ENCODE results near the gene SLIT3.
"Not testable (repeated sequence)": the region's sequence is repeated elsewhere in the genome, so short reads cannot be mapped to it uniquely, and the experiment has no call there.

SLIT3 gene

DNA sequence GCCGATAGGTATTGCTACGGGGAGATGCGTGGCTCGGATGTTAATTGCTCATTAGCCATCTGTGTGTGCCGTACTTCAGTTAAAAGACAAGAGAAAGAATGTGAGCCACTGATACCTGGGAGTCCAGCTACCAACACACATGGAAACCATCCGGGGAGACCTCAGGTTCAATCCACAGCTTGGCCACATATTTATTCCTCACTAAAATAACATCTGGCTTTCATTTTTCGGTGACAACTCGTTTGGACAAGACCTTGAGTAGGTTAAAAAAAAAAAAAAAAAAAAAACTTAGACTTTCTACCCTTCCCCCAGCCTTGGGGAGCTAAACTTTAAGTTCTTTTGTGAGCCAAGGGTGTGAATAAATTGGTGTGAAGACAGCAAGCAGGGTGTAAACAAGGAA is 84.1 kb downstream of the SLIT3 start:
- DNase-seq, result no peak

GRCh38 chr5:169213479-169213878 is 87.5 kb downstream of the SLIT3 start:
- DNase-seq, result no peak

GRCh38 chr5:169211761-169212160 is 89.2 kb downstream of the SLIT3 start:
- DNase-seq, result not testable (repeated sequence)

DNA sequence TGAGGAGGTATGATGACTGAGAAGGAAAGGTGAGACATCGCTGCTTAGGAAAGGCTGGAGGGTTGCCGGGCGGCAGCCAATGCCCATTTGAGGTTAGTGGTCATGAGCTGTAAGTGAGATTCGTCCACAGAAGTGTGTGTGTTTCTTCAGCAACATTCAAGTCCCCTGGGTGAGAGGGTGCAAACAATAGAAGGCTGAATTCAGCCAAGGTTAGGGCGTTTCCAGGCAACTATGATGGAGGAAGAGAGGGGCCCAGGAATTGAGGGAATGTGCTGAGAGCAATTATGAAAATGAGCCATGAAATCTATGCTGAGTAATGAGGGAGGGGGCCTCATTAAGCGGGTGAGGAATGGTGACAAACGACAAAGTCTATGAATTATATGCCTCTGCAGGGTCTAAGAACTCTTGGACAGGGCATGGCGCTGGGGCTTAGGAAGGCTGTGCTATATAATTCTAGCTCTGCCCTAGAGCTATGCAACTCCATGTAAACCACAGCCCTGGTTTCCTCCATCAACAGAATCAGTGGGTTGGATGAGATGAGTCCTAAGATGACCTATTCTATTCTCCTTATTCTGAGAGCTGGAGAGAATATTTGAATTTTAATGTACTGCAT is 96.0 kb downstream of the SLIT3 start:
- no peak for DNase-seq

GRCh38 chr5:169202969-169203368 is 98.0 kb downstream of the SLIT3 start:
- DNase-seq, result no peak

DNA sequence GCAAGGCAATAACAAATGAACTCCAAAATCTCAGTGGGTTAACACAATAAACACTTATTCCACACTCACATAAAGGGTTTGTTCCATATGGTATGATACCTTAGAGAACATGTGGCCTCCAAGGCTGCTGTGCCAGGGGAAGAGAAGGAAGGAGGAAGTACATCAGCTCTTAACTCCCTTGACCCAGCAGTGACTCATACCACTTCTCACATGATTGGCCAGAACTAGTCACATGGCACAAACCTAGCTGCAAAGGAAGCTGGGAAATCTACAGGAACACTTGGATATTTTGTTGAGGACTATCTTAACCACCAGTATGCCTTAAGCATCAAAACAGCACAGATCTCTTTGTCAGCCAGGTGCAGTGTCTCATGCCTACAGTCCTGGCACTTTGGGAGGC is 99.3 kb downstream of the SLIT3 start:
- no peak for DNase-seq

GRCh38 chr5:169200125-169200778 is 100.7 kb downstream of the SLIT3 start:
- DNase-seq, result no peak

GRCh38 chr5:169197343-169197742 is 103.6 kb downstream of the SLIT3 start:
- DNase-seq, result no peak

GRCh38 chr5:169196059-169196458 is 104.9 kb downstream of the SLIT3 start:
- no peak for DNase-seq

DNA sequence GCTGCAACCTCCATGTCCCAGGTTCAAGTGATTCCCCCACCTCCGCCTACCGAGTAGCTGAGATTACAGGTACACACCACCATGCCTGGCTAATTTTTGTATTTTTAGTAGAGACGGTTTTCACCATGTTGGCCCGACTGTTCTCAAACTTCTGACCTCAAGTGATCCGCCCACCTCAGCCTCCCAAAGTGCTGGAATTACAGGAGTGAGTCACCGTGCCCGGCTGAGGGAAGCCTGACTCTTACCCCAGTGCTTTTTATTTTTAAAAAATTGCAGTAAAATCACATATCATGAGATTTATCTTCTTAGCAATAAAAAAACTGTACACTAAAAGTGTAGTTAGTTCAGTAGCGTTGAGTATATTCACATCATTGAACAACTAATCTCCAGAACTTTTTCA is 105.3 kb downstream of the SLIT3 start:
- no peak for DNase-seq

- no peak for DNase-seq
These were observed 108.4 kb downstream of the SLIT3 start for GRCh38 chr5:169192536-169192935.

DNA sequence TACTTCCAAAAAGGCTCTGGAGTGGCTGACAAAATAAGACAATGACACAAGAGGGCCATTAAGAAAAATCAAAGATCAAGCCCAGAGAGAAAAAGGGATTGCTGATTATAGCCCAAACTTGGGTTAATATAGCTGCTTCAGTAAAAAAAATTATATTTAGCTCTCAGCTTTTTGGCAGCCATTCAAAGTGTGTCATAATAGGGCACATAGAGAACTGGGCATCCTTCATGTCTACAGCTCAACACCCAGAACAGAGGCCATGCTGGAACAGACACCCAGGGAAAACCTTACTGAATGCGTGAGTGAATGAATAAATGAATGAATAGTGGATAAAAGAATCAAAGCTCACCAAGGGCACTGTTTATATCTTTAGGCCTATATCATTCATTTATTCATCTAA is 110.1 kb downstream of the SLIT3 start:
- no peak for DNase-seq

DNA sequence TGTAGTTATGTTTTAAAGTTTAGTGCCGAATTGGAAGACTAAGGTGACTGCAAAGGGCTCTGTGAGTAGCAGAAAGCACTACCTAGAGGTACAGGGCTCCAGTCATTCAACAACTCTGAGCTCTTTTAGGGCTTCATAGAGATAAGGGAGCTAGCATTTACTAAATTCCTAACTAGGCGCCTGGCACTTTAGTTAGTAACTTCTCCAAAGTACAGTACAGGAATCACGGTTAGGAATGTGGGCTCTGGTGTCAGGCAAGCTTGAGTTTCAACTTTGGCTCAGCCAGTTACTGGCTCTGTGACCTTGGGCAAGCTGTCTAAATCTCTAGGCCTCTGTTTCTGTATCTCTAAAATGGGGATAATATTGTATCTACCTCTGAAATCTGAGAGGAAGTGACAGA is 115.3 kb downstream of the SLIT3 start:
- no peak for DNase-seq

GRCh38 chr5:169183576-169183975 is 117.4 kb downstream of the SLIT3 start:
- DNase-seq, result no peak

GRCh38 chr5:169182797-169183196 is 118.1 kb downstream of the SLIT3 start:
- no peak for DNase-seq

DNA sequence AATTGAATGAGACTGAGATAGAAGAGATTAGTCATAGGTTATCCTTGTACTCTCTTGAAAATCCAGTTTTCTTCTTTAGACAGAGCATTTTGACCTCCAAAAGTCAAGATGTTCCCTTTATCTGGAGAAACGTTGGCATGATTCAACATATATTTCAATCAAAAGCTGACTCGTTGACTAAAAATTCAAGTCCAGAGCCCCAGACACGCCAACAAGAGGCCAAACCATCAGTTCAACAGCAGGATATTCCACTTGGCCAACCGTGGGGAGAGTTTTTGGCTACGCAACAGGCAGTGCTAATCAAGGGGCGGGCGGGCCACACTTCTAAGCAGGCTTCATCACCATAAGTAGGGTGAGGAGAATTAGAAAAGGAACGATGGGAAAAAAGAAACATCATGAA is 119.1 kb downstream of the SLIT3 start:
- no peak for DNase-seq

GRCh38 chr5:169178754-169179153 is 122.2 kb downstream of the SLIT3 start:
- no peak for DNase-seq

DNA sequence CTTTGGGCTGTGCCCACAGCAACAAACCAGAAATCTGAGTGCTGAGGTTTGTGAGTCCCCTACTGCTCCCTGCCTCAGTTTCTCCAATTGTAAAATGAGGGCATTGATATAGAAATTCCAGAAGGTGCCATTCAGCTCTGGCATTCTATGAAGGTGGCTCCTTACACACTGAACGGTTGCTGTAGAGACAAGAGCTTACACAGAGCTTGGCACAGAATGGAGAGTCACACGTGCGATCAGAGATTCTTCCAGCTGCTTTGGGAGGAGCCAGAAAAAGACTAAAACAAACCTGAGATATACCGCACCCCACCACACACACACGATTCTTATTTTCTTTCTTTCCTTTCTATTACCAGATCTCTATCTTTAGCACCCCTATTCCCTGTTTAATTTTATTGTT is 122.7 kb downstream of the SLIT3 start:
- no peak for DNase-seq

GRCh38 chr5:169176709-169177694 is 123.9 kb downstream of the SLIT3 start:
- no peak for DNase-seq

DNA sequence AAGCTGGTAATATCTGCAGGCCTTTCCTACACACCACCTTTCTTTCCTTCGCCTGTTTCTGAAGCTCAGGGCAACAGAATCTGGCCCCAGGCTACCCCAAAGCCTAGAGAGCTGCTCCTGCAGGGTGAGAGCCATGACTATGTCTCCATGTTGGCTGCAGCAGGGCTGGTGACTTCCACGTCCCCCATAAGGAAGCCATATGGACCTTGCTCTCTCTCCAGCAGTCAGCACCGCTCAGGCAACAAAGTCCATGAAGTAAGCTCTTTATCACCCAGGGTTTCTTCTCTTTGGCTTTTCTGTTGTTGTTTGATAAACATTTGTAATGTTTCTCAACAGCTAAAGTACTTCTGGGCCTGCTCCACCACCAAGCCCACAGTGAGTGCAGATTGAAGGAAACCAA is 125.2 kb downstream of the SLIT3 start:
- DNase-seq, result no peak

- no peak for DNase-seq
These were observed 126.0 kb downstream of the SLIT3 start for GRCh38 chr5:169174923-169175322.

GRCh38 chr5:169173372-169173771 is 127.6 kb downstream of the SLIT3 start:
- DNase-seq, result no peak

- no peak for DNase-seq
These were observed 129.4 kb downstream of the SLIT3 start for GRCh38 chr5:169171515-169171914.

GRCh38 chr5:169169783-169170182 is 131.2 kb downstream of the SLIT3 start:
- DNase-seq, result no peak
